Astrocyte (in vitro differentiated cells and primary cell): Measurements from ENCODE around the gene DSTN.

Source experiments
- CTCF ChIP-seq: IDR thresholded peaks from 2 replicates; pipeline ENCODE4 v1.5.1; 2011; ENCODE audit warnings: low read depth, mild to moderate bottlenecking, inconsistent platforms, low read length, moderate library complexity; ENCODE audit not compliant: insufficient read depth
- EZH2 ChIP-seq: IDR thresholded peaks from 2 replicates; pipeline ENCODE4 v1.6.1; 2012; ENCODE audit warnings: mild to moderate bottlenecking, low read length, inconsistent platforms; ENCODE audit not compliant: insufficient read depth

- TF ChIP-seq CTCF (no peak), EZH2 (no peak)
These were observed 40.3 kb upstream of the DSTN start for GRCh38 chr20:17529586-17529985.
